ENCODE results near the gene KRT16. TPM values are rescaled to one million over a fixed set of nuclear protein-coding genes. Genes with fewer than 3 reads are reported as not detected.

KRT16 gene
- total and polyA plus RNA-seq, 2 experiments from 2014 or later = 0.90 to 2.5 TPM

DNA sequence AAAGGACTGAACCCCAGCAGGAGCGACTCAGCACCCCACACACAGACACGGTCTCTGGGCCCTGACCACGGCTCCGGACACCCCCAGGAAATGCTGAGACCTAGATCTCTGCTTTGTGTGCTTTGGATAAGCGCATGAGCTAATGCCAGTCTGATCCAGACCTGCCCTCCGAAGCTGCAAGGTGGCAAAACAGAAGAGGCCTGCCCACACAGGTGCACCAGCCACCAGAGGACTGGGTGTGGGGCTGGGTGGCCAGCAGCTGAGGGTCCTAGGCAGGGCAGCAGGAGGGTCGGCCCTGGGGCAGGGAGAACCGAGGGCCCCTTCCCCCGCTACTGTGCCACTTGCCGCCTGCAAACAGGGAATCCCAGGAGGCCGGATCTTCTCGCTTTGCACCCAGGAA lies 45.4 kb upstream of the KRT16 start:
- H3K9ac ChIP-seq = no peak overlapping the region
- H4K20me1 ChIP-seq (ENCODE audit: insufficient read depth) = no peaks in the 10 kb centered on the region
- no peak overlapping the region for H3K4me3 ChIP-seq
- H3K9me3 ChIP-seq (ENCODE audit: low read depth) = no peaks in the 10 kb centered on the region
- H3K27me3 ChIP-seq (replicated peaks; ENCODE audit: insufficient read depth) = no peaks in the 10 kb centered on the region
- H3K4me1 ChIP-seq (ENCODE audit: insufficient read depth) = no peaks in the 10 kb centered on the region
- TF ChIP-seq EZH2phosphoT487 (IDR thresholded peaks at IDR 0.05; ENCODE audit: insufficient read depth, low read depth) = no peak
- TF ChIP-seq EZH2 (IDR thresholded peaks at IDR 0.05; ENCODE audit: insufficient read depth, poor library complexity, severe bottlenecking) = no peak
- H3K36me3 ChIP-seq (ENCODE audit: low read depth) = no peaks in the 10 kb centered on the region
- H3F3A ChIP-seq (ENCODE audit: insufficient read depth) = no peaks in the 10 kb centered on the region
- no peak overlapping the region for H3K4me2 ChIP-seq (ENCODE audit: unreplicated experiment)
- no peak overlapping the region for H2AFZ ChIP-seq
- in situ Hi-C loops (cut with MboI) = loop anchor here (25.0 kb wide), 2 partner anchors 321 to 1046 kb away; no protein-coding TSS in a partner anchor
- no peaks in the 10 kb centered on the region for H3K79me2 ChIP-seq (ENCODE audit: insufficient read depth)
- H3K9me2 ChIP-seq (ENCODE audit: insufficient read depth) = no peaks in the 10 kb centered on the region
- no peak for DNase-seq
- no peak overlapping the region for H3K27ac ChIP-seq
- 85 to 90% methylated on average over 12 of the region's 12 CpGs for whole genome bisulfite sequencing, 2 experiments (ENCODE audit: low coverage in 1 of 2, low lambda C conversion rate in 2 of 2, missing lambda C conversion rate in 2 of 2)

DNA sequence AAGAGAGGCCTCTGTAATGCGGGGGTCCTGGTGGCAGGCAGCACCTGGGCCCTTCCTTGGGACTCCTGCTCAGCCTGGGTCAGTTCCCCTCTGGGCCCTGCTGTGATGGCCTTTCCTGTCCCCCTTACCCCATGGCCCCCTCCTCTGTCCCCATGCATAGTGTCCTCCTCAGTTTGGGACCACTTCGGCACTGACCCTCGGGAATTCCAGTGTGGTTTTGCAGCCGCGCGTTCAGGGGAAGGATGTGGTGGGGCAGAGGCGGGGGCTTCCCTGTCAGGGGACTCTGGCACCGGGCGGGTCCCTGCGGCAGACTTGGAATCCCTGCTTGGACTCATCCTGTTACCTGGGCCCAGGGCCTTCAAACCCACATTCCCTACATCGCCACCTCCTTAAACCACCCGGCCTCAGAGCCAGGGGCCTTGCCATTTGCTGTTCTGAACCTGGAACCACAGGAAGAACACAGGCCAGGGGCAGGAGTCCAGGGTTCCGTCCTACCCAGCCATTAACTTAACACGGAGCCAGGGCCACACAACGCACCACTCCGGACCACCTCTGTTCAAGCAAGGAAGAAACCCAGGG lies 44.7 kb upstream of the KRT16 start:
- no peak overlapping the region for H3K4me2 ChIP-seq (ENCODE audit: unreplicated experiment)
- H3K9me3 ChIP-seq (ENCODE audit: low read depth) = no peaks in the 10 kb centered on the region
- H3K4me3 ChIP-seq = no peak overlapping the region
- TF ChIP-seq EZH2phosphoT487 (IDR thresholded peaks at IDR 0.05; ENCODE audit: insufficient read depth, low read depth) = no peak
- no peak for TF ChIP-seq EZH2 (IDR thresholded peaks at IDR 0.05; ENCODE audit: insufficient read depth, poor library complexity, severe bottlenecking)
- 78 to 84% methylated on average over 8 to 16 of the region's 16 CpGs for WGBS, 2 experiments (ENCODE audit: low coverage in 1 of 2, low lambda C conversion rate in 2 of 2, missing lambda C conversion rate in 2 of 2)
- no peaks in the 10 kb centered on the region for H3K27me3 ChIP-seq (replicated peaks; ENCODE audit: insufficient read depth)
- H3K27ac ChIP-seq = no peak overlapping the region
- H3K4me1 ChIP-seq (ENCODE audit: insufficient read depth) = no peaks in the 10 kb centered on the region
- in situ Hi-C loops (cut with MboI) = loop anchor here (25.0 kb wide), 2 partner anchors 320 to 1045 kb away; no protein-coding TSS in a partner anchor
- no peaks in the 10 kb centered on the region for H3K9me2 ChIP-seq (ENCODE audit: insufficient read depth)
- no peaks in the 10 kb centered on the region for H3F3A ChIP-seq (ENCODE audit: insufficient read depth)
- no peaks in the 10 kb centered on the region for H3K79me2 ChIP-seq (ENCODE audit: insufficient read depth)
- no peaks in the 10 kb centered on the region for H3K36me3 ChIP-seq (ENCODE audit: low read depth)
- no peak for DNase-seq
- no peak overlapping the region for H2AFZ ChIP-seq
- no peaks in the 10 kb centered on the region for H4K20me1 ChIP-seq (ENCODE audit: insufficient read depth)
- no peak overlapping the region for H3K9ac ChIP-seq

- no peak overlapping the region for H3K4me2 ChIP-seq (ENCODE audit: unreplicated experiment)
- H2AFZ ChIP-seq = no peak overlapping the region
- H3K27ac ChIP-seq = no peak overlapping the region
- WGBS, 2 experiments (ENCODE audit: low coverage in 1 of 2, low lambda C conversion rate in 2 of 2, missing lambda C conversion rate in 2 of 2) = 85 to 91% methylated on average over 11 to 16 of the region's 16 CpGs
- in situ Hi-C loops (cut with MboI) = loop anchor here (25.0 kb wide), 2 partner anchors 319 to 1044 kb away; no protein-coding TSS in a partner anchor
- no peaks in the 10 kb centered on the region for H3K9me3 ChIP-seq (ENCODE audit: low read depth)
- TF ChIP-seq EZH2 (IDR thresholded peaks at IDR 0.05; ENCODE audit: insufficient read depth, poor library complexity, severe bottlenecking) (no peak), EZH2phosphoT487 (IDR thresholded peaks at IDR 0.05; ENCODE audit: insufficient read depth, low read depth) (no peak)
- no peaks in the 10 kb centered on the region for H4K20me1 ChIP-seq (ENCODE audit: insufficient read depth)
- no peaks in the 10 kb centered on the region for H3K27me3 ChIP-seq (replicated peaks; ENCODE audit: insufficient read depth)
- no peaks in the 10 kb centered on the region for H3F3A ChIP-seq (ENCODE audit: insufficient read depth)
- no peak overlapping the region for H3K9ac ChIP-seq
- no peaks in the 10 kb centered on the region for H3K79me2 ChIP-seq (ENCODE audit: insufficient read depth)
- DNase-seq = no peak
- no peaks in the 10 kb centered on the region for H3K9me2 ChIP-seq (ENCODE audit: insufficient read depth)
- no peaks in the 10 kb centered on the region for H3K4me1 ChIP-seq (ENCODE audit: insufficient read depth)
- no peaks in the 10 kb centered on the region for H3K36me3 ChIP-seq (ENCODE audit: low read depth)
- H3K4me3 ChIP-seq = no peak overlapping the region
Observed at GRCh38 chr17:41656249-41657023, 43.9 kb upstream of the KRT16 start.

DNA sequence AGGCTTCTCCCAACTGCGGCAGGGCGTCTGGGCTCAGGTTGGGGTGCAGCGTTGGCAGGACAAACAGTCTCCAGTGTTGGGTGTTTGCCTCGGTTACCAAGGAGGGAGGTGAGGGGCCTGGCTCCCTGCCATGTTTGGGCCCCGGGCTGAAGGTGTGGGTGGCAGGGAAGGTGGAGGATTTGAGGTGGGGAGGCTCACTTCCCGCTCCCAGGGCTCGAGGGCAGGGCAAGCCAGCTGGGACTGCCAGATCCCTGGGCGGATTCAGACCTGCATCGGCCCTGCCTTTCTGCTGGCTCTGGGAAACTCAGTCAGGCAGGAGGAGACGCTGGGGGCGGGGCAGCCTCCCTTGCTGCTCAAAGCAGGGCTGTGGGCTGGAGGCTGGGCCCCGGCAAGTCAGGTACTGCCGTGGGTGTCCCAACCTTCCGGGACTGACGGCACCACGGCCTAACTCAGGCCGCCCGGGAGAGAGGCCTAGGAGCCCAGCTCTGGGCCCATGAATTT lies 43.1 kb upstream of the KRT16 start:
- Histone ChIP-seq H4K20me1 (ENCODE audit: insufficient read depth) (no peaks in the 10 kb centered on the region), H3K9me3 (ENCODE audit: low read depth) (no peaks in the 10 kb centered on the region), H3K4me2 (ENCODE audit: unreplicated experiment) (no peak overlapping the region), H3K36me3 (ENCODE audit: low read depth) (no peaks in the 10 kb centered on the region), H2AFZ (no peak overlapping the region), H3K79me2 (ENCODE audit: insufficient read depth) (no peaks in the 10 kb centered on the region), H3K27me3 (replicated peaks; ENCODE audit: insufficient read depth) (no peaks in the 10 kb centered on the region), H3F3A (ENCODE audit: insufficient read depth) (no peaks in the 10 kb centered on the region), H3K9me2 (ENCODE audit: insufficient read depth) (no peaks in the 10 kb centered on the region), H3K4me3 (no peak overlapping the region), H3K9ac (no peak overlapping the region), H3K4me1 (ENCODE audit: insufficient read depth) (no peaks in the 10 kb centered on the region), H3K27ac (no peak overlapping the region)
- in situ Hi-C loops (cut with MboI) = loop anchor here (25.0 kb wide), 2 partner anchors 318 to 1043 kb away; no protein-coding TSS in a partner anchor
- WGBS, 2 experiments (ENCODE audit: low coverage in 1 of 2, low lambda C conversion rate in 2 of 2, missing lambda C conversion rate in 2 of 2) = 74 to 77% methylated on average over 15 to 18 of the region's 18 CpGs
- no peak for DNase-seq
- TF ChIP-seq EZH2phosphoT487 (IDR thresholded peaks at IDR 0.05; ENCODE audit: insufficient read depth, low read depth) (no peak), EZH2 (IDR thresholded peaks at IDR 0.05; ENCODE audit: insufficient read depth, poor library complexity, severe bottlenecking) (no peak)

All from GM23248 (cell line).